GM21576 (cell line): ENCODE data around the gene RAB27B.
"Not testable (repeated sequence)": the region's sequence is repeated elsewhere in the genome, so short reads cannot be mapped to it uniquely, and the experiment has no call there.

Experiments used
- ATAC-seq: cut with Tn5 transposase; IDR thresholded peaks from one replicate; pipeline ENCODE4 v1.9.1; 2021; ENCODE audit warnings: mild to moderate bottlenecking, moderate library complexity; ENCODE audit not compliant: unreplicated experiment

Gene RAB27B

GRCh38 chr18:54828281-54828881 lies at the start of gene RAB27B:
TSS of gene RAB27B (plus strand) at chr18:54828477. CDS start at chr18:54877586, 49,109 bp downstream.
- ATAC-seq = no peak

GRCh38 chr18:54780285-54780861 lies 47.9 kb upstream of the RAB27B start:
- no peak for ATAC-seq

- no peak for ATAC-seq
These were observed 47.3 kb upstream of the RAB27B start for GRCh38 chr18:54780970-54781369.

- ATAC-seq = no peak
These were observed 45.1 kb upstream of the RAB27B start for GRCh38 chr18:54783139-54783538.

GRCh38 chr18:54786206-54786605 lies 42.1 kb upstream of the RAB27B start:
- ATAC-seq = no peak

GRCh38 chr18:54787121-54787520 lies 41.2 kb upstream of the RAB27B start:
- no peak for ATAC-seq

GRCh38 chr18:54787616-54788015 lies 40.7 kb upstream of the RAB27B start:
- no peak for ATAC-seq

- ATAC-seq = no peak
These were observed 38.2 kb upstream of the RAB27B start for GRCh38 chr18:54790109-54790508.

GRCh38 chr18:54791657-54792056 lies 36.6 kb upstream of the RAB27B start:
- no peak for ATAC-seq

- no peak for ATAC-seq
These were observed 36.2 kb upstream of the RAB27B start for GRCh38 chr18:54792079-54792478.

- no peak for ATAC-seq
These were observed 33.5 kb upstream of the RAB27B start for GRCh38 chr18:54794823-54795222.

- ATAC-seq = no peak
These were observed 30.1 kb upstream of the RAB27B start for GRCh38 chr18:54798186-54798585.

- ATAC-seq = no peak
These were observed 26.9 kb upstream of the RAB27B start for GRCh38 chr18:54801374-54801773.

GRCh38 chr18:54802178-54802577 lies 26.1 kb upstream of the RAB27B start:
- no peak for ATAC-seq

GRCh38 chr18:54802686-54803395 lies 25.4 kb upstream of the RAB27B start:
- no peak for ATAC-seq

GRCh38 chr18:54805571-54806334 lies 22.5 kb upstream of the RAB27B start:
- no peak for ATAC-seq

- no peak for ATAC-seq
These were observed 21.8 kb upstream of the RAB27B start for GRCh38 chr18:54806526-54806925.

GRCh38 chr18:54807303-54807702 lies 21.0 kb upstream of the RAB27B start:
- no peak for ATAC-seq

- ATAC-seq = not testable (repeated sequence)
These were observed 17.6 kb upstream of the RAB27B start for GRCh38 chr18:54810662-54811061.

GRCh38 chr18:54812885-54813284 lies 15.4 kb upstream of the RAB27B start:
- ATAC-seq = no peak

- no peak for ATAC-seq
These were observed 15.0 kb upstream of the RAB27B start for GRCh38 chr18:54813305-54813704.
